Fibroblast of skin of right quadriceps (primary cell): ENCODE measurements around the gene ACY1.

Experiments
- DNase-seq: peaks from one replicate; pipeline ENCODE4 v3.0.0-alpha.2; 2013

Gene ACY1

GRCh38 chr3:52010431-52010830, 27.1 kb downstream of the ACY1 start:
- DNase-seq, result no peak

GRCh38 chr3:52012699-52013098, 29.4 kb downstream of the ACY1 start:
- no peak for DNase-seq

GRCh38 chr3:52013802-52014598, 30.7 kb downstream of the ACY1 start:
- DNase-seq, result no peak

GRCh38 chr3:52014613-52015012, 31.3 kb downstream of the ACY1 start:
- no peak for DNase-seq

GRCh38 chr3:52015438-52016228, 32.3 kb downstream of the ACY1 start:
- DNase-seq, result no peak

- DNase-seq, result no peak
Measured at GRCh38 chr3:52017586-52017985, 34.3 kb downstream of the ACY1 start.

- DNase-seq, result no peak
Measured at GRCh38 chr3:52018319-52019000, 35.1 kb downstream of the ACY1 start.

- DNase-seq, result no peak
Measured at GRCh38 chr3:52019352-52020080, 36.2 kb downstream of the ACY1 start.

- DNase-seq, result no peak
Measured at GRCh38 chr3:52020796-52021195, 37.5 kb downstream of the ACY1 start.

- DNase-seq, result peak; percentile 25
Measured at GRCh38 chr3:52021489-52022268, 38.3 kb downstream of the ACY1 start.

GRCh38 chr3:52022323-52023100, 39.2 kb downstream of the ACY1 start:
- DNase-seq, result peak; percentile 41

- no peak for DNase-seq
Measured at GRCh38 chr3:52023101-52023770, 39.9 kb downstream of the ACY1 start.

GRCh38 chr3:52023860-52024764, 40.8 kb downstream of the ACY1 start:
- no peak for DNase-seq

GRCh38 chr3:52024765-52025452, 41.6 kb downstream of the ACY1 start:
- no peak for DNase-seq

- no peak for DNase-seq
Measured at GRCh38 chr3:52025453-52025852, 42.1 kb downstream of the ACY1 start.

- no peak for DNase-seq
Measured at GRCh38 chr3:52026041-52026440, 42.7 kb downstream of the ACY1 start.

GRCh38 chr3:52028572-52028971, 45.2 kb downstream of the ACY1 start:
- no peak for DNase-seq

GRCh38 chr3:52029053-52029452, 45.7 kb downstream of the ACY1 start:
- DNase-seq, result no peak

- no peak for DNase-seq
Measured at GRCh38 chr3:52029535-52029934, 46.2 kb downstream of the ACY1 start.
